Measurements from ENCODE around the gene CBFA2T3.

The CBFA2T3 gene

DNA sequence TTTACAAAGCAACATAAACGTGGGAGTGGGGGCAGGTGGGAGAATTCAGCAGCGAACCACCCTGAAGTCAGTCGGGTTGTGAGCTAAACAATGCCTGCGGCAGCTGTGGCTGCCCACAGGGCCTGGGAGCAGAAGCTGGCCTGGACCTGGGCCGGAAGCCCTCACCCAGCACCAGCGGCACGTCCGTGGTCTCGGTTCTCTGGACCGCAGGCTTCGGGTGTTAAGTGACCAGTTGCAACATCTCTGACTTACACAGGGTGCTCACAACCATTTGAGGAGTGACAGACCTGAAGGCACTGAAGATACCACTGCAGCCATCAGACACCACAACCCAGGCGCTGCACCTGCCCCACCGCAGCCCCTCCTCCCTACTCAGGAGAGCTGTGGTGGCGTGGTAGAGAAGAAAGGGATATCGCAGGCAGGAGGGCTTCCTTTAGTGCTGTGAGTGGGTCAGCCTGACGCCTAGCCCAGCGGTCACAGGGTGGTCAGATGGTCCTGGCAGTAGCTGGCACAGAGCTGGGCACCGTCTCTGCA is 33.8 kb downstream of the CBFA2T3 start:
- Histone ChIP-seq H3K27ac (ENCODE audit: extremely low read depth, low read depth, low read length) (no peak overlapping the region), H3K4me3 (ENCODE audit: low read depth, low read length) (no peak overlapping the region), H3K36me3 (ENCODE audit: control insufficient read depth in 2 of 2, insufficient read depth in 1 of 2, low read length in 2 of 2) (no peaks in the 10 kb centered on the region), H3K9me3 (ENCODE audit: control insufficient read depth, insufficient read depth, low read depth, low read length) (no peaks in the 10 kb centered on the region), H3K4me1 (ENCODE audit: control insufficient read depth, insufficient read depth, low read length) (0 out of 2 replicates have a peak, but pooled peaks cover 5% of the 10 kb centered on the region)
- TF ChIP-seq PRDM1 (tag by site-specific recombination; IDR thresholded peaks at IDR 0.05) (no peak), ZNF133 (tag by site-specific recombination; IDR thresholded peaks at IDR 0.05) (no peak), EGR2 (tag by site-specific recombination; IDR thresholded peaks at IDR 0.05; ENCODE audit: low read depth) (peak; percentile 71; the same call in 1 of the 2 replicates), ZNF473 (tag by site-specific recombination; IDR thresholded peaks at IDR 0.05) (no peak), ZNF501 (tag by site-specific recombination; IDR thresholded peaks at IDR 0.05) (no peak), ZFHX2 (tag by site-specific recombination; conservative IDR thresholded peaks at IDR 0.05) (0 out of 2 replicates have a peak, but pooled peaks have one; percentile 27)
- ChIA-PET CTCF (no interaction called here), POLR2A (interaction anchor here (0.6 kb wide), 1 partner anchor 157 kb away, joined by 5 read pairs; no protein-coding TSS in a partner anchor)

GRCh38 chr16:88941913-88942909 is 34.8 kb downstream of the CBFA2T3 start:
- TF ChIP-seq ZNF449 (tag by site-specific recombination; IDR thresholded peaks at IDR 0.05) (0 out of 2 replicates have a peak, but pooled peaks have one; percentile 33), ZXDB (tag by site-specific recombination; IDR thresholded peaks at IDR 0.05) (no peak), ZNF791 (tag by site-specific recombination; IDR thresholded peaks at IDR 0.05) (no peak), ZNF843 (tag by site-specific recombination; IDR thresholded peaks at IDR 0.05) (no peak), ZNF112 (tag by site-specific recombination; IDR thresholded peaks at IDR 0.05) (no peak), ZNF335 (tag by site-specific recombination; conservative IDR thresholded peaks at IDR 0.05) (peak; percentile 71), ZNF133 (tag by site-specific recombination; IDR thresholded peaks at IDR 0.05) (peak; percentile 94)
- TF ChIP-seq, protein P1, sequence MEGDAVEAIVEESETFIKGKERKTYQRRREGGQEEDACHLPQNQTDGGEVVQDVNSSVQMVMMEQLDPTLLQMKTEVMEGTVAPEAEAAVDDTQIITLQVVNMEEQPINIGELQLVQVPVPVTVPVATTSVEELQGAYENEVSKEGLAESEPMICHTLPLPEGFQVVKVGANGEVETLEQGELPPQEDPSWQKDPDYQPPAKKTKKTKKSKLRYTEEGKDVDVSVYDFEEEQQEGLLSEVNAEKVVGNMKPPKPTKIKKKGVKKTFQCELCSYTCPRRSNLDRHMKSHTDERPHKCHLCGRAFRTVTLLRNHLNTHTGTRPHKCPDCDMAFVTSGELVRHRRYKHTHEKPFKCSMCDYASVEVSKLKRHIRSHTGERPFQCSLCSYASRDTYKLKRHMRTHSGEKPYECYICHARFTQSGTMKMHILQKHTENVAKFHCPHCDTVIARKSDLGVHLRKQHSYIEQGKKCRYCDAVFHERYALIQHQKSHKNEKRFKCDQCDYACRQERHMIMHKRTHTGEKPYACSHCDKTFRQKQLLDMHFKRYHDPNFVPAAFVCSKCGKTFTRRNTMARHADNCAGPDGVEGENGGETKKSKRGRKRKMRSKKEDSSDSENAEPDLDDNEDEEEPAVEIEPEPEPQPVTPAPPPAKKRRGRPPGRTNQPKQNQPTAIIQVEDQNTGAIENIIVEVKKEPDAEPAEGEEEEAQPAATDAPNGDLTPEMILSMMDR (tag by site-specific recombination; IDR thresholded peaks at IDR 0.05), result peak; percentile 49; the same call in 1 of the 2 replicates
- TF ChIP-seq, protein P2, sequence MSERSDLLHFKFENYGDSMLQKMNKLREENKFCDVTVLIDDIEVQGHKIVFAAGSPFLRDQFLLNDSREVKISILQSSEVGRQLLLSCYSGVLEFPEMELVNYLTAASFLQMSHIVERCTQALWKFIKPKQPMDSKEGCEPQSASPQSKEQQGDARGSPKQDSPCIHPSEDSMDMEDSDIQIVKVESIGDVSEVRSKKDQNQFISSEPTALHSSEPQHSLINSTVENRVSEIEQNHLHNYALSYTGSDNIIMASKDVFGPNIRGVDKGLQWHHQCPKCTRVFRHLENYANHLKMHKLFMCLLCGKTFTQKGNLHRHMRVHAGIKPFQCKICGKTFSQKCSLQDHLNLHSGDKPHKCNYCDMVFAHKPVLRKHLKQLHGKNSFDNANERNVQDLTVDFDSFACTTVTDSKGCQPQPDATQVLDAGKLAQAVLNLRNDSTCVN (tag by site-specific recombination; optimal IDR thresholded peaks at IDR 0.05), result peak; percentile 19
- Histone ChIP-seq H3K36me3 (ENCODE audit: control insufficient read depth in 2 of 2, insufficient read depth in 1 of 2, low read length in 2 of 2) (no peaks in the 10 kb centered on the region), H3K9me3 (ENCODE audit: control insufficient read depth, insufficient read depth, low read depth, low read length) (no peaks in the 10 kb centered on the region), H3K27ac (ENCODE audit: extremely low read depth, low read depth, low read length) (no peak overlapping the region), H3K4me1 (ENCODE audit: control insufficient read depth, insufficient read depth, low read length) (0 out of 2 replicates have a peak, but pooled peaks cover 5% of the 10 kb centered on the region), H3K4me3 (ENCODE audit: low read depth, low read length) (no peak overlapping the region; the same call in 1 of the 2 replicates)
- CTCF ChIA-PET, result interaction anchor here (0.7 kb wide), 2 partner anchors 163 to 272 kb away, joined by 3 to 4 read pairs; no protein-coding TSS in a partner anchor
- POLR2A ChIA-PET, result interaction anchor here (1.4 kb wide), 1 partner anchor 276 kb away, joined by 3 read pairs; the partner anchor contains the start of gene ZNF778

Data from HEK293 (cell line).